A549 treated with GW870086 at 1 μM for 4 hours (cell line): Measurements from ENCODE around the gene WTAP. TPM values are rescaled to one million over a fixed set of nuclear protein-coding genes. Genes with fewer than 3 reads are reported as not detected.

Experiments
- total RNA-seq: library from RNA; stranded (reverse); fragments of 200-300 nt; extraction: Qiagen RNA extraction; gene quantifications from 5 replicates; pipeline ENCODE4 v1.2.3, GENCODE V29; 2022; ENCODE audit warnings: low read depth

Gene WTAP
- total RNA-seq, result 59.1 to 73.0 TPM (median 67.8 TPM) in 5 replicates

GRCh38 chr6:159726918-159727716, at the start of gene WTAP:
WTAP (plus strand) TSS chr6:159727506; CDS start chr6:159736266, 8,760 bp downstream.

DNA sequence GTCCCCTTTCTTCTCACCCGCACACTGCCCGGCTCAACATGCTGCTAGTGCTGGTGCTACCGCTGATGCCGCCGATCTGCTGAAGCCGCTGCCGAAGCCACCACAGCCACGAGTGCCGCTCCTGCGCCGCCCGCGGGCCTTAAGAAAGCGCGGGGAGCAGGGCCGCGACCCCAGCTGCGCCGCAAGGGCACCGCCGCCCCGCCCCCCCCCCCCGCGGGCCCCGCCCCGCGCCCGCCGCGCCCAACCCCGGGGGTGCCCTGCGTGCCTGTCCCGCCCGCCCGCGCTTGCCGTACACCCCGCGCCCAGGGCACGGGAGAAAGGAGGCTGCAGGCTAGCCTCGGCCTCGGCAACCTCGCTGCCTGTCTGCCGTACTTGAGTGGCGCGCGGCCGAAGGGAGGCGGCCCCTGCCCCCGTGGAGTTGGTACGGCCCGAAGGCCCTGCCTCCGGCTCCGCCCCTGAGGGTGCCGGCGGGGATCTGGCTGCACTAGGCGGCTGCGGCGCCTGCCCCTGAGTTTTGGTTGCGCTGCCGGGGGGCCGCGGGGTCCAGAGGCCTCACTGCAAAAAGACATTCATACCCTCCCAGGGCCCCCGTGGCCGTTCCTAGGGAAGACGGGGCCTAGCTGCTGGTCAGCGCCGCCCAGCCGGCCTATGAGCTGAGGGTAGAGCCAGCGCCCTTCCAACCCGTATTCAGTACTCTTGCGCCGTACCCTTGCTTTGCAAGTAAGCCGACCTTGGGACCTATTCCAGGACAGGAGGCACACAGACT, 34.0 kb upstream of the WTAP start, which contains the start of gene SOD2:
TSS of gene SOD2 (minus strand) at position 114 of the 766 bp plus-strand sequence. CDS start at position 40, 74 bp downstream.

DNA sequence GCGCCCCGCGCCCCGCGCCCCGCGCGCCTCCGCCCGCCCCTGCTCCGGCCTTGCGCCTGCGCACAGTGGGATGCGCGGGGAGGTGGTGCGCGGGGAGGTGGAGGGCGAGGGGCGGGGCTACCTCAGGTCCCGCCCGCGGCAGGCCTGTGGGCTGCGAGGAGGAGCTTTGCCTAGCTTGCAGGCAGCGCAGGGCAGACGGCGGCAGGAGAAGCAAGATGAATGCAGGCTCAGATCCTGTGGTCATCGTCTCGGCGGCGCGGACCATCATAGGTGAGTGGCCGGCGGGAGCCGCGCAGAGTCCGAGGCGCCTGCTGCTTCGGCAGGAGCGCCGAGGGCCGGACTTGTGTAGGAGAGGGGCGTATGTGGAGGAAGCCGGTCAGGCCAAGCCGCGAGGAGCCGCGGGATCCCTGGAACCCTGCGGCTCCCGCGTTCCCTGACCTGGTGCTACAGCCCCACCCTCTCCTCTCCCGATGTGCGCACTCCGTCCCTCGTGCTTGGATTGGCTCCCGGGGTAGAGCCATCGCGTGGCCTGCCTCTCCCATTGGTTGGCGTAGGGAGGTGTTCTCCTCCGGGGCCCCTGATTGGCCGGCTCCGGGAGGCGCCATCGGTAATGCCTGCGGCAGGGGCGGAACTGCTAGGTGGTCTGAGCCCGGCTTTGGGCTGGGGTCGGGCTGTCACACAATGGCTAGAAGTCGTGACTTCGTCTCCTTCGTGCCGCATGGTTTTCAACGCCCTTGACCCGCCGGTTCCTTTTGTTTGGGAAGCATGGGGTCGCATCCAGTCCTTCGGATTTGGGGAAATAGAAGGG, 34.8 kb downstream of the WTAP start, which contains the start of gene ACAT2:
TSS of gene ACAT2 (plus strand) at position 173 of the 808 bp plus-strand sequence. CDS start at position 216, 43 bp downstream.

GRCh38 chr6:159789377-159790148, 62.3 kb downstream of the WTAP start, which contains the start of gene TCP1:
TCP1 (minus strand) TSS chr6:159789602; CDS start chr6:159789468, 134 bp downstream.

DNA sequence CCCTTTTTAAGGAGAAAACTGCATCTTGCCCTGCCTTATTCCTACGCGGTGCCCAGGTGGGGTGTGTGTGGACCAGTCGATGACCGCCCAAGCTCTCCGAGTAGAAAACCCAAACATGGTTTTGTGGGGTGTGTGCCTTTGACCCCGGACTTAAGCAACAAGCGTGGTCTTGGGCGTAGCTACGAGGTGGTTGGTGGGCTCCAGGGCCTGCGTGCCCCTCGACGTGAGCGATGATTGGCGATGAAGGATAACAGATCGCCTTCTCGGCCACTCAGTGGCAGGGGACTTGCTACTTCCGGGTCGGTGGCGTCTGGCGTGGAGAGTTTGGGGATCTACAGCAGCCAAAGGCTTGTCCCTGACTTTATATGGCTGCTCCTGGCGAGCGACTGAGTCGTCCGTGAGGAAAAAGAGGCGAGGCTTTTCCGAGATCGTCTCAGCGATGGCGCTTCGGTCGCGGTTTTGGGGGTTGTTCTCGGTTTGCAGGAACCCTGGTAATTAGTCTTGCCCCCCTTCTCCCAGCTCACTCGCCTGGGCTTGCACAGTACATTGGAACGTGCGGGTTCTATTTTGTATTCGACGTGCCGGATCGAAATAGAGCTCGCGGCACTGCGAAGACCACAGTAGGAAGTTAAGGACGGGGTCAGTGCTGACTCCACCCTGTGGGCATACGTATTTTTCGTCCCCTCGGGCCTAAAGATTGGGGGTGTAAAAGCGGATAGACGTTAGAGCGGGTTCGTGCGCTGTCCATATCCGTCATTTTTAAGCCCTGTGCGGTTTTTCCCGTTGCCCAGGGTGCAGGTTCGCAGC, 63.0 kb downstream of the WTAP start, which contains the start of gene MRPL18:
TSS of gene MRPL18 (plus strand) at position 319 of the 807 bp plus-strand sequence. CDS start at position 440, 121 bp downstream.

DNA sequence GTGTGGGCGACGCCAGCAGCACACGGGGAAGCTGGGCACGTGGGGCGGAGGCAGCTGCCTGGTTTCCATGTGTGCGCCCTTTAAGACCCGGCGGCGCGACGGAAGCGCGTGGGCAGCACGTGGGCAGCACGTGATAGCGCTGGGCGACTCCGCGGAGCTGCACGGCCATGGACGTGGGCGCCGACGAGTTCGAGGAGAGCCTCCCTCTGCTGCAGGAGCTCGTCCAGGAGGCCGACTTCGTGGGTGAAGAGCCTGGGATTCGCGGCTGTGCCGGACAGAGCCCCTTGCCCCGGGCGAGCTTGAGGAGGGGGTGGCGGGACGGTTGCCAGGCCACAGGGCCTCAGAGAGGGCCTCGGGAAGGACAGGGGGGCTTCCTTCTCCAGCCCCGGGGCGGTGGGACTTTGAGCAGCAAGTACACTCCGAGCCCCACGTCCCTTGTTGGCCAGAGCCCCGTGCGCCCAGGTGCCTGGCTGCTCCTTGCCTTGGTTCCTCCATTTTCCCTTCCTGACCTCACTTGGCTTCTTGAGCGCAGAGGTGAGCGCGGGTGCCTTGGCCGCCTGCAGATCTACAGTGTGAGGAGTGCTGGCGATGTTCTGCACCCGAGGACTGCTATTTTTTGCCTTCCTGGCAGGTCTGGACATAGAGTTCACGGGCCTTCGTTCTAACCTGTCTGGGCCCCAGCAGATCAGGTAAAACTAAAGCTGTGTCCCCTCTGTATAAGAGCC, 73.0 kb downstream of the WTAP start, which contains the start of gene PNLDC1:
TSS of gene PNLDC1 (plus strand) at position 136 of the 725 bp plus-strand sequence. CDS start at position 168, 32 bp downstream.

Other genes starting within 250 kb of the WTAP start
- gene SOD2, start 34.3 kb upstream of the WTAP start, total RNA-seq, result 164 to 199 TPM (median 171 TPM) in 5 replicates
- 21.5 to 32.5 TPM (median 32.3 TPM) in 5 replicates for gene ACAT2, start 34.5 kb downstream of the WTAP start, total RNA-seq
- 218 to 244 TPM (median 229 TPM) in 5 replicates for gene TCP1, start 62.1 kb downstream of the WTAP start, total RNA-seq
- 77.8 to 104 TPM (median 93.1 TPM) in 5 replicates for gene MRPL18, start 63.0 kb downstream of the WTAP start, total RNA-seq
- 0.07 to 0.08 TPM in 2 of 5 replicates, not detected in the others for gene PNLDC1, start 72.8 kb downstream of the WTAP start, total RNA-seq
- gene MAS1, start 163.5 kb downstream of the WTAP start, total RNA-seq, result not detected in 5 replicates
- gene IGF2R, start 241.6 kb downstream of the WTAP start, total RNA-seq, result 26.5 to 33.1 TPM (median 31.0 TPM) in 5 replicates